SK-N-SH treated with all-trans-retinoic acid at 6 μM for 48 hours (cell line): Measurements from ENCODE around the gene IBSP.

ENCODE experiments used
- ATAC-seq: fragments of 200-7000 bp; cut with Tn5 transposase; 3 replicates; pipeline ENCODE4 v1.9.1; 2020; ENCODE audit warnings: mild to moderate bottlenecking, moderate library complexity
- ARNTL ChIP-seq: fragments of 450-650 bp; formaldehyde crosslinking; IDR thresholded peaks from 2 replicates; pipeline ENCODE4 v1.5.0; 2020; ENCODE audit warnings: low read depth, mild to moderate bottlenecking, moderate library complexity, borderline replicate concordance
- BACH2 ChIP-seq: fragments of 250-450 bp; sonication (Bioruptor Pico); IDR thresholded peaks from 2 replicates; pipeline ENCODE4 v1.9.0; 2021; ENCODE audit warnings: mild to moderate bottlenecking, borderline replicate concordance
- CREB5 ChIP-seq: fragments of 250-450 bp; sonication (Bioruptor Pico); IDR thresholded peaks from 2 replicates; pipeline ENCODE4 v1.5.1; 2020; ENCODE audit warnings: low read depth, mild to moderate bottlenecking, moderate library complexity
- CSDC2 ChIP-seq: fragments of 250-450 bp; sonication (Bioruptor Pico); IDR thresholded peaks from 2 replicates; pipeline ENCODE4 v1.5.0; 2020; ENCODE audit warnings: mild to moderate bottlenecking, moderate library complexity
- ESRRG ChIP-seq: fragments of 250-450 bp; sonication (Bioruptor Pico); IDR thresholded peaks from 2 replicates; pipeline ENCODE4 v1.6.1; 2021; ENCODE audit warnings: mild to moderate bottlenecking
- GLIS3 ChIP-seq: fragments of 250-450 bp; sonication (Bioruptor Pico); IDR thresholded peaks from 2 replicates; pipeline ENCODE4 v1.5.0; 2020; ENCODE audit warnings: mild to moderate bottlenecking, moderate library complexity
- ISL1 ChIP-seq: fragments of 250-450 bp; sonication (Bioruptor Pico); IDR thresholded peaks from 2 replicates; pipeline ENCODE4 v2.1.2; 2022; ENCODE audit warnings: mild to moderate bottlenecking, moderate library complexity
- OSR1 ChIP-seq: fragments of 250-450 bp; sonication (Bioruptor Pico); IDR thresholded peaks from 2 replicates; pipeline ENCODE4 v1.8.0; 2022; ENCODE audit warnings: moderate library complexity, mild to moderate bottlenecking, inconsistent platforms
- PATZ1 ChIP-seq: fragments of 250-450 bp; sonication (Bioruptor Pico); IDR thresholded peaks from 2 replicates; pipeline ENCODE4 v1.8.0; 2020; ENCODE audit warnings: mild to moderate bottlenecking, moderate library complexity, borderline replicate concordance
- POU6F1 ChIP-seq: fragments of 250-450 bp; sonication (Bioruptor Pico); IDR thresholded peaks from 2 replicates; pipeline ENCODE4 v1.8.0; 2021; ENCODE audit warnings: low read depth, mild to moderate bottlenecking, moderate library complexity, borderline replicate concordance
- PPARA ChIP-seq: fragments of 250-450 bp; sonication (Bioruptor Pico); IDR thresholded peaks from 2 replicates; pipeline ENCODE4 v1.5.0; 2020; ENCODE audit warnings: mild to moderate bottlenecking, borderline replicate concordance
- RARB ChIP-seq: fragments of 250-450 bp; sonication (Bioruptor Pico); IDR thresholded peaks from 2 replicates; pipeline ENCODE4 v1.8.0; 2021; ENCODE audit warnings: mild to moderate bottlenecking, moderate library complexity
- SNAI2 ChIP-seq: fragments of 250-450 bp; sonication (Bioruptor Pico); IDR thresholded peaks from 2 replicates; pipeline ENCODE4 v1.5.0; 2020; ENCODE audit warnings: mild to moderate bottlenecking, moderate library complexity
- TCF4 ChIP-seq: fragments of 250-450 bp; sonication (Bioruptor Pico); IDR thresholded peaks from 2 replicates; pipeline ENCODE4 v1.8.0; 2021; ENCODE audit warnings: mild to moderate bottlenecking, moderate library complexity, borderline replicate concordance
- TOX ChIP-seq: fragments of 250-450 bp; sonication (Bioruptor Pico); IDR thresholded peaks from 2 replicates; pipeline ENCODE4 v1.8.0; 2021; ENCODE audit warnings: mild to moderate bottlenecking, moderate library complexity, borderline replicate concordance
- ZC3H10 ChIP-seq: fragments of 250-450 bp; sonication (Bioruptor Pico); IDR thresholded peaks from 2 replicates; pipeline ENCODE4 v1.5.1; 2021; ENCODE audit warnings: mild to moderate bottlenecking, moderate library complexity
- ZFP30 ChIP-seq: fragments of 450-650 bp; formaldehyde crosslinking; IDR thresholded peaks from 2 replicates; pipeline ENCODE4 v1.5.0; 2022; ENCODE audit warnings: mild to moderate bottlenecking, moderate library complexity
- ZNF565 ChIP-seq: fragments of 450-650 bp; formaldehyde crosslinking; conservative IDR thresholded peaks from 2 replicates; pipeline ENCODE4 v1.5.0; 2020; ENCODE audit warnings: low read depth, mild to moderate bottlenecking, moderate library complexity
- ZNF70 ChIP-seq: fragments of 450-650 bp; formaldehyde crosslinking; IDR thresholded peaks from 2 replicates; pipeline ENCODE4 v1.5.0; 2020; ENCODE audit warnings: mild to moderate bottlenecking, moderate library complexity
- TF ChIP-seq, protein P1 (sequence below): fragments of 250-450 bp; sonication (Bioruptor Pico); IDR thresholded peaks from 2 replicates; pipeline ENCODE4 v1.5.0; 2020; ENCODE audit warnings: mild to moderate bottlenecking, moderate library complexity
- TF ChIP-seq, protein P2 (sequence below): fragments of 250-450 bp; sonication (Bioruptor Pico); IDR thresholded peaks from 2 replicates; pipeline ENCODE4 v1.5.1; 2021; ENCODE audit warnings: mild to moderate bottlenecking, moderate library complexity

The IBSP gene

DNA sequence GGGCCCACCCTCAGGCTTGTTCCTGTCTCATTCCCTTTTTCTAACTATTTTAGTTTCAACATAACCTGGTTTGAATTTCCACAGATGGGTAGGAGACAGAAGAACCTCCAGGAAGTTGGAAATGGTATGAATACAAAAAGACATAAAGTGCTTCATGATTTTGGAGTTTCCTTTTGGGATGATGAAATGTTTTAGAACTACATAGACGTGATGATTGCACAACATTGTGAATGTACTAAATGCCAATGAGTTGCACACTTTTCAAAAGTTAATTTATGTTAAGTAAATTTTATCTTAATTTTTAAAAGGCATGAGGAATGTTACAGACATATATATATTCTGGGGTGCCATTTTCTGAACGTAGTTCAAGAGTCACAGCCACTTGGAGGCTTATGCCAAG, 41.1 kb upstream of the IBSP start (continued):
- TF ChIP-seq, protein P1, sequence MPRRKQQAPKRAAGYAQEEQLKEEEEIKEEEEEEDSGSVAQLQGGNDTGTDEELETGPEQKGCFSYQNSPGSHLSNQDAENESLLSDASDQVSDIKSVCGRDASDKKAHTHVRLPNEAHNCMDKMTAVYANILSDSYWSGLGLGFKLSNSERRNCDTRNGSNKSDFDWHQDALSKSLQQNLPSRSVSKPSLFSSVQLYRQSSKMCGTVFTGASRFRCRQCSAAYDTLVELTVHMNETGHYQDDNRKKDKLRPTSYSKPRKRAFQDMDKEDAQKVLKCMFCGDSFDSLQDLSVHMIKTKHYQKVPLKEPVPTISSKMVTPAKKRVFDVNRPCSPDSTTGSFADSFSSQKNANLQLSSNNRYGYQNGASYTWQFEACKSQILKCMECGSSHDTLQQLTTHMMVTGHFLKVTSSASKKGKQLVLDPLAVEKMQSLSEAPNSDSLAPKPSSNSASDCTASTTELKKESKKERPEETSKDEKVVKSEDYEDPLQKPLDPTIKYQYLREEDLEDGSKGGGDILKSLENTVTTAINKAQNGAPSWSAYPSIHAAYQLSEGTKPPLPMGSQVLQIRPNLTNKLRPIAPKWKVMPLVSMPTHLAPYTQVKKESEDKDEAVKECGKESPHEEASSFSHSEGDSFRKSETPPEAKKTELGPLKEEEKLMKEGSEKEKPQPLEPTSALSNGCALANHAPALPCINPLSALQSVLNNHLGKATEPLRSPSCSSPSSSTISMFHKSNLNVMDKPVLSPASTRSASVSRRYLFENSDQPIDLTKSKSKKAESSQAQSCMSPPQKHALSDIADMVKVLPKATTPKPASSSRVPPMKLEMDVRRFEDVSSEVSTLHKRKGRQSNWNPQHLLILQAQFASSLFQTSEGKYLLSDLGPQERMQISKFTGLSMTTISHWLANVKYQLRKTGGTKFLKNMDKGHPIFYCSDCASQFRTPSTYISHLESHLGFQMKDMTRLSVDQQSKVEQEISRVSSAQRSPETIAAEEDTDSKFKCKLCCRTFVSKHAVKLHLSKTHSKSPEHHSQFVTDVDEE (CRISPR knock-in tag): no peak
- no peak for TF ChIP-seq TCF4 (CRISPR knock-in tag)
- TF ChIP-seq ZC3H10 (CRISPR knock-in tag): no peak
- TF ChIP-seq TOX (CRISPR knock-in tag): no peak
- no peak for TF ChIP-seq BACH2
- TF ChIP-seq ARNTL (CRISPR knock-in tag): no peak
- TF ChIP-seq ZFP30 (CRISPR knock-in tag): no peak
- TF ChIP-seq OSR1 (CRISPR knock-in tag): no peak
- TF ChIP-seq PPARA (CRISPR knock-in tag): no peak

DNA sequence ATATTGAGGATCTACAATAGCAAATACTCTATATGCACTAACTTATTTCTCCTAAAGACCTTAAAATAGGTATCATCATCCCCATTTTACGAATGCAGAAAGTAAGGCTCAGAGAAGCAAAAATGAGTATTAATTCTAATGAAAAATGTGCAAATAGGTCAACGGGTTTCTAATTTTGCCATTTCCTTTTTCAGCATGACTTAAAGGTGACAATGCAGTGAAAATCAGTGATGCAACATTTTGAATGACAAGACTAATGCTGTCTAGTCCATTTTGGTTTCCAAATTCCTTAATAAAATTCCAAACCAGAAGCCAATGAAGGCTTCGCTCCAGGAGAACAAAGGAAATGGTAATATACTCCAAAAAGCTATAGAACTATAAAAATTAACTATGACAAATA, 37.0 kb upstream of the IBSP start:
- ATAC-seq: no peak
- TF ChIP-seq BACH2 (no peak), CSDC2 (CRISPR knock-in tag) (no peak), PATZ1 (CRISPR knock-in tag) (no peak), ISL1 (CRISPR knock-in tag) (no peak), CREB5 (no peak), GLIS3 (CRISPR knock-in tag) (no peak), ARNTL (CRISPR knock-in tag) (no peak), RARB (CRISPR knock-in tag) (no peak), TCF4 (CRISPR knock-in tag) (no peak), SNAI2 (CRISPR knock-in tag) (no peak), PPARA (CRISPR knock-in tag) (no peak), ZC3H10 (CRISPR knock-in tag) (no peak), OSR1 (CRISPR knock-in tag) (no peak)
- TF ChIP-seq, protein P2, sequence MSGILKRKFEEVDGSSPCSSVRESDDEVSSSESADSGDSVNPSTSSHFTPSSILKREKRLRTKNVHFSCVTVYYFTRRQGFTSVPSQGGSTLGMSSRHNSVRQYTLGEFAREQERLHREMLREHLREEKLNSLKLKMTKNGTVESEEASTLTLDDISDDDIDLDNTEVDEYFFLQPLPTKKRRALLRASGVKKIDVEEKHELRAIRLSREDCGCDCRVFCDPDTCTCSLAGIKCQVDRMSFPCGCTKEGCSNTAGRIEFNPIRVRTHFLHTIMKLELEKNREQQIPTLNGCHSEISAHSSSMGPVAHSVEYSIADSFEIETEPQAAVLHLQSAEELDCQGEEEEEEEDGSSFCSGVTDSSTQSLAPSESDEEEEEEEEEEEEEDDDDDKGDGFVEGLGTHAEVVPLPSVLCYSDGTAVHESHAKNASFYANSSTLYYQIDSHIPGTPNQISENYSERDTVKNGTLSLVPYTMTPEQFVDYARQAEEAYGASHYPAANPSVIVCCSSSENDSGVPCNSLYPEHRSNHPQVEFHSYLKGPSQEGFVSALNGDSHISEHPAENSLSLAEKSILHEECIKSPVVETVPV (CRISPR knock-in tag): no peak
- TF ChIP-seq, protein P1 (CRISPR knock-in tag): no peak

DNA sequence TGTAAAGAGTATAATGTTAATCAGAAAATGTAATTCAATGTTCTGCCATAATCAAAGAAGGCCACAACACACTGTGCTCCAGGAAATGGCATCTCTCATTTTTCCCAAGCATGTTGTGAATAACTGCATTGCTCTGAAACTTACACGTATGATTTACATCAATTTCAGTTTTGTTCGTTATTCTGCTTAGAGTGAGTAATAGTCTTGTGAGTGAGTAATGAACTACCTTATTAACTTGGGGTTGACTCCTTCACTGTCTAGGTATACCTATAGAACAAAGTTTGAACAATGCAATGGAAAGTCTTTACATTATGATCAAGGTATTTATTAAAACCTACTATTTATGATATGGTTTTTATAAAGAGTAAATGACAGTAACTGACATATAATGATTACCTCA, 17.8 kb upstream of the IBSP start:
- no peak for ATAC-seq
- TF ChIP-seq, protein P1 (CRISPR knock-in tag): no peak
- TF ChIP-seq, protein P2 (CRISPR knock-in tag): no peak
- TF ChIP-seq BACH2 (no peak), ZNF70 (no peak), ZNF565 (CRISPR knock-in tag) (no peak), ZC3H10 (CRISPR knock-in tag) (no peak), OSR1 (CRISPR knock-in tag) (no peak), ESRRG (no peak), POU6F1 (no peak), GLIS3 (CRISPR knock-in tag) (no peak)
